Right hindlimb (tissue), 1 donor: Measurements from ENCODE around the gene PLEKHH3.
"Not testable (repeated sequence)": the region's sequence is repeated elsewhere in the genome, so short reads cannot be mapped to it uniquely, and the experiment has no call there.

Experiments used
- DNase-seq: peaks from one replicate; pipeline ENCODE4 v3.0.0-alpha.2; 2018

PLEKHH3 gene

GRCh38 chr17:42627032-42627764 is 49.6 kb downstream of the PLEKHH3 start:
- not testable (repeated sequence) for DNase-seq

GRCh38 chr17:42623732-42624596 is 52.8 kb downstream of the PLEKHH3 start:
- DNase-seq, result no peak

- no peak for DNase-seq
These were observed 53.5 kb downstream of the PLEKHH3 start for GRCh38 chr17:42623271-42623670.

DNA sequence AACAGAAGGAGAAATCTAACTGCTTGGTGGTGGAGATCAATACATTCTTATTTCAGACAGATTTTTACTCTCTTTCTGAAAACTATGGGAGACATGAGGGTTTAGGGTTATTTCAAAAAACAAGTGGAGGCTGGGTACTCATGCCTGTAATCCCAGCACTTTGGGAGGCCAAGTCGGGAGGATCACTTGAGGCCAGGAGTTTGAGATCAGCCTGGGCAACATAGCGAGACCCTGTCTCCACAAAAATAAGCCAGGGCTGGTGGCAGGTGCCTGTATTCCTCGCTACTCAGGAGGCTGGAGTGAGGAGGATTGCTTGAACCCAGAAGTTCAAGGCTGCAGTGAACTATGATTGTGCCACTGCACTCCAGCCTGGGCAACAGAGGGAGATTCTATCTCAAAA is 54.8 kb downstream of the PLEKHH3 start:
- DNase-seq, result not testable (repeated sequence)

GRCh38 chr17:42618442-42619150 is 58.2 kb downstream of the PLEKHH3 start:
- peak; percentile 56 for DNase-seq

GRCh38 chr17:42617956-42618431 is 58.8 kb downstream of the PLEKHH3 start:
- no peak for DNase-seq
